Measurements from ENCODE around the gene CWC22.
A peak's percentile ranks its signal among the peaks of the same experiment; 100 is the strongest.
"Not testable (repeated sequence)": the region's sequence is repeated elsewhere in the genome, so short reads cannot be mapped to it uniquely, and the experiment has no call there.

Gene CWC22

DNA sequence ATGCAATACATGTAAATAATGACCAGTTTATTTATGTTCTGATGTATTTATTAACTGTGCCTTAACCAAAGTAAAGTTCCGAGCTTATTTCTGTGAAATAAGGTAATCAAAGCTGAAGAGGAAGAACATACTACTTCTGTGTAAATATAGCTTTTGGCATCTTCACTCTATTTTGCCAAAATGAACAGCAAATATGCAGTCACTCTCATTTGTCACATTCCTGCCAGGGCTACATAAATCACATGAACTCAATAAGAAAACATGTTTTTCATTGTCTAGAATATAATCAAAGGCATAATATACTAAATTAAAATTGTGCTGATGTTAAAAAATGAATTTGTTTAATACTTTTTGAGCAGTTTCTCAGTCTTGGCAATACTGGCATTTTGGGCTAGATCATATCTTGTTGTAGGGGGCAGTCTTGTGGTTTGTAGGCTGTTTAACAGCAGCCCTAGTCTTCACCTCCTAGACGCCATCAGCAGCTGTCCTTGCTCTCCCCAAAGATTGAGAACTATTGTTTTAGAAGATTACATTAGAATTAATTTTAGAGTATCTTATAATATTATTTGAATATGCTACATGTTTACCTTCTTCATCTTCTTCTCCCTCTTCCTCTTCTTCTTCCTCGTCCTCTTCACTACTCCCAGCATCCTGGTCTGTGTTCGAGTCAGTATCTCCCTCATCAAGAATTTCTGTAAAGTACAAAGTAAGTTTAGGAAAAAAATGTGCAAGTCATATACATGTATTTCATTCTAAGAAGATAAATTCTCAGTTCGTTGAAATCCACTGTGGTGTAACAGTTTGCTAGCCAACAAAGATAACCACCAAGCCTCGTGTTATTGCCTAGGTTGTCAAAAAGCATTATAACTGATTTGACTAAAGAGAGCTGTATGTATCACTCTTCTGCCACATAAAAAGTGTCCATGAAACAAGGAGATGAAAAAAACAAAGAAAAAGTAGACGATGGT lies 41.5 kb downstream of the CWC22 start:
- TF ChIP-seq, protein P1, sequence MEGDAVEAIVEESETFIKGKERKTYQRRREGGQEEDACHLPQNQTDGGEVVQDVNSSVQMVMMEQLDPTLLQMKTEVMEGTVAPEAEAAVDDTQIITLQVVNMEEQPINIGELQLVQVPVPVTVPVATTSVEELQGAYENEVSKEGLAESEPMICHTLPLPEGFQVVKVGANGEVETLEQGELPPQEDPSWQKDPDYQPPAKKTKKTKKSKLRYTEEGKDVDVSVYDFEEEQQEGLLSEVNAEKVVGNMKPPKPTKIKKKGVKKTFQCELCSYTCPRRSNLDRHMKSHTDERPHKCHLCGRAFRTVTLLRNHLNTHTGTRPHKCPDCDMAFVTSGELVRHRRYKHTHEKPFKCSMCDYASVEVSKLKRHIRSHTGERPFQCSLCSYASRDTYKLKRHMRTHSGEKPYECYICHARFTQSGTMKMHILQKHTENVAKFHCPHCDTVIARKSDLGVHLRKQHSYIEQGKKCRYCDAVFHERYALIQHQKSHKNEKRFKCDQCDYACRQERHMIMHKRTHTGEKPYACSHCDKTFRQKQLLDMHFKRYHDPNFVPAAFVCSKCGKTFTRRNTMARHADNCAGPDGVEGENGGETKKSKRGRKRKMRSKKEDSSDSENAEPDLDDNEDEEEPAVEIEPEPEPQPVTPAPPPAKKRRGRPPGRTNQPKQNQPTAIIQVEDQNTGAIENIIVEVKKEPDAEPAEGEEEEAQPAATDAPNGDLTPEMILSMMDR (conservative IDR thresholded peaks at IDR 0.05), result no peak
- no peak overlapping the region for H3K27ac ChIP-seq

DNA sequence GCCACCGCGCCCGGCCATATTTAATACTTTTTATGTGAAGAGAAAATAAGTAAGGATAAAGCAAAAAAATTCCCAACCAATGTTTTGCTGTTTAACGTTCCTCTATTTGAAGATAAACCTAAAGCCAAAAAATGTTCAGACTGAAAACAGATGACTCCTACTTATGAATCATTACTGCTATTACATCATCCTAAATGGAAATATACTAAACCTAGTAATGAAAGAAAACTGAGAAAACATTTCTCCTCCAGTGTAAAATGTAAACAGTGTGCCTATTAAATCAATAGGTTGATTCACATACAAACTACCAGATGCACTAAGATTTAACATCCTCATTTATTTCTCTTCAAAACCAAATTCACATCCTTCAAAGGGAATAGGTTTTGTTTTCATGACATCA lies 43.5 kb downstream of the CWC22 start:
- TF ChIP-seq, protein P1 (conservative IDR thresholded peaks at IDR 0.05), result no peak
- no peak overlapping the region for H3K27ac ChIP-seq

DNA sequence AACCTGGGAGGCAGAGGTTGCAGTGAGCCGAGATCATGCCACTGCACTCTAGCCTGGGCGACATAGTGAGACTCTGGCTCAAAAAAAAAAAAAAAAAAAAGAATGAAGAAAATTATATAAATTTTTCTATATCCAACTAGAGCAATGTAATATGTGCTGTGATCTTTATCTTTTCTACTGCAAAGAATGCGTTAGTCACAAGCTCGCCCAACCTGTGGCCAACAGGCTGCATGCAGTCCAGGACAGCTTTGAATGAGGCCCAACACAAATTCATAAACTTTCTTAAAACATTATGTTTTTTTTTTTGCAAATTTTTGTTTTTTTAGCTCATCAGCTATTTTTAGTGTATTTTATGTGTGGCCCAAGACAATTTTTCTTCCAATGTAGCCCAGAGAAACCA lies 48.8 kb downstream of the CWC22 start:
- H3K27ac ChIP-seq, result not testable (repeated sequence)

DNA sequence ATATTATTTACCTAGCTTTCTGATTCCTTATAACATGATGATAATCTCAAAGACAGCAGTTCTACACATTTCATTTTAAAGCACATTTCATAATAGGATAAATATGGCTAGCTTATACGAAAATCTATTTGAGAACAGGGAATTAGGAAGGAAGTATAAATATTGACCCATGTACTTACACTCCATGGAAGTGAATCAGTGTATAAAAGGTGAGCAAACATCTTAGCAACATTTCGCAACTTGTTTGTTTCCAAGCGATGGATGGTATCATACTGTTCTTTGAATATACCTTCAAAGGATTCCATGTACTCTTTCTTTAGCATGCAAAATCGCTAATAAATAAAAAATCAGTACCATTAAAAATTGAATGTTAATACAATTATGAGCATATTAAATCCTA lies 53.1 kb downstream of the CWC22 start:
- TF ChIP-seq, protein P1 (conservative IDR thresholded peaks at IDR 0.05), result no peak
- peak overlapping the region; percentile 24; the same call in 1 of the 2 replicates for H3K27ac ChIP-seq

DNA sequence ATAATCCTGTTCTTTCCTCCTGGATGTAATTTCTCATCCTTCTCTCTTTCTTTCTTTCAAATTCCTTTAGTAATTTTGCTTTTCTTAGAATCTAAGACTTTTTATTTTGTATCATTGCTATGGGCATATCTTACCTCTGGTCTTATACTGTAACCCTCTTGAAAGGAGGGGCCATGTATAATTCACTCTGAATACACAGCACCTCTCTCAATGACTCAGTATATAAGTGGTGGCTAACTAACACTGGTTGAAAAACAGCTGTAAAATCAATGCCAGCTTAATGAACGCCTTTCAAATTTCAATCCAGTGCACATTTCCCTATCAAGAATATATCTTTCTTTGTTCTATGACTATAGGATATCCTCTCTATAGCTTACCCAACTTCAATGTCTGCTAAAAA lies 53.7 kb downstream of the CWC22 start:
- H3K27ac ChIP-seq, result peak overlapping the region; percentile 24; the same call in 1 of the 2 replicates

DNA sequence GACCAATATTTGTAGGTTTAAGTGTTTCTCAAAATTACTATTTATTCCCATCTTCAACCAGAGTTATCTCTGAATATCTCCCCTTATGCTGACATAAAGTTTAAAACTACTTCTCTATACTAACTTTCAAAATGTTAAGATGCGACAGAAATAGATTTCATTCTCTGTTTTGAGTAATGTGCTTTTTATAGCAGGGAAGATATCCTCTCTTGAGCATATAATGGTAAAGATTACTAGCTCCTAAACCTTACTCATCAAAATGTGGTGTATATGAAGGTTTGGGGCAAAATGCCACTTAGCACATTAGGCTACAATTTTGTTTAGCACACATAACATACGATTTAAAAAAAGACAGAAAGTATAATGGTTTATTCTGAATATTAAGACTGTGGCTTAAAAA lies 54.4 kb downstream of the CWC22 start:
- TF ChIP-seq, protein P1 (conservative IDR thresholded peaks at IDR 0.05), result no peak
- no peak overlapping the region for H3K27ac ChIP-seq

More for the DNA sequence above, 53.7 kb downstream of the CWC22 start:
- TF ChIP-seq, protein P1 (conservative IDR thresholded peaks at IDR 0.05), result no peak

DNA sequence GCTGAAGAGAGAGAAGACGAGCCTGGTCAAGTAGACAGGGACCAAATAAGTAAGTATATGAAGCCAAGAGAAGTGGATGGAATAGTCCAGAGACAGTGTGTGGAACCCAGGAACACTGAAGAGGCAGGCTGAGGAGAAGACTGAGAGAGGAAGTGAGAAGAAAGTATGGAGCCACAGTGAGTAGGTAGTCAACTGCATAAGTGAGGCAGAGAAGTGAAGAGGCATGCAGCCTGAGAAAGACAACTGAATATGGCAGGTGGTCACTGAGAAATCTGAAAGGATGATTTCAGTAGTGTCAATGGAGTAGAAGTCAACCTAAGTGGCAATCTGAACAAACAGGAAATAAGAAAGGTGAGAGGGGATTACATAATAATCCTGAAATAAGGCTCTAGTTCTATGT lies 55.4 kb downstream of the CWC22 start:
- no peak overlapping the region for H3K27ac ChIP-seq
- TF ChIP-seq, protein P1 (conservative IDR thresholded peaks at IDR 0.05), result no peak

DNA sequence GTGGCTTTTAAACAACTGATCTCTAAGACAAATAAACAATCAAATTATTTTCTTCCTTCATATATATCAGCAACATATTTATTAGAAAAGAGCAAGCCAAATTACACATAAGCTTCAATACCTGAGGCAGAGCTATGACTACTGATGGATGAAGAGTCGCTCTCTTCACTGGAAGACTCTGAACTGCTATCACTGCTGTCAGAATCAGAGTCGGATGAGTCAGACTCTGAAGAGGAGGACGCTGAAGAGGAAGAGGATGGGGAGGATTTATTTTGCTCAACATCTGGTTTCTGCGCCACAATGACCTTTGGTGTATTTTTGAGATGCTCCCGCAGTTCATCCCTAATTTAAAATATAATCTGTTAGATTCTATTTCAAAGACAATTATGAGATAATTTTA lies 56.7 kb downstream of the CWC22 start:
- no peak overlapping the region for H3K27ac ChIP-seq
- TF ChIP-seq, protein P1 (conservative IDR thresholded peaks at IDR 0.05), result no peak

Data from VCaP (cell line).